ENCODE measurements around the gene STIMATE. TPM values are rescaled to one million over a fixed set of nuclear protein-coding genes. Genes with fewer than 3 reads are reported as not detected.

Gene STIMATE
- polyA plus RNA-seq, 3 donors, result 8.9 to 49.9 (median 11.7) TPM

DNA sequence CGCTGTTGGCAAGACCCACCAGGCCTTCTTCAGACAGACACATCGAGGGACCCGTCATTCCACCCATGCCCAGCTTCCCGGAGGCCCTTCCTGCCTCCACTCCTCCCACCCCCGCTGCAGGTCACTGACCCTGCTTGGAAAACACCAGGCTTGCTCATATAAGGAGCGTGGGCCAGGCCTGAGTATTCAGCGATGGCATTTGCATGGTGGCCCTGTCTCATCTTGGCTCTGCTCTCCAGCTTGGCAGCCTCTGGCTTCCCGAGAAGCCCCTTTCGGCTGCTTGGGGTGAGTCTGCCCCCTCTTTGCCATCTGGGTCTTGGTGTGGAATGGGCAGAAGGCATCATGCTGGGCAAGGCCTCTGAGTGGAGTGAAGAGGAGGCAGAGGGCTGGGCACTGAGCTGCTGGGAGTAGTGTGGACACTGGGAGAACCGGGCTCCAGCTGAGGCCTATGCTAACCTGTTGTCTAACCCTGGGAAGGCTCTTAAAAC, 102.7 kb downstream of the STIMATE start, which contains the start of gene ITIH3:
Gene ITIH3, plus strand, starts transcription at position 185 of the 488 bp plus-strand sequence. Its CDS starts 8 bp downstream, at position 193.
- Histone ChIP-seq H4K20me1 (ENCODE audit: insufficient read depth, low read length) (no peaks in the 10 kb centered on the region), H3K36me3 (replicated peaks in 1 of 2; ENCODE audit: control insufficient read depth in 1 of 2, insufficient read depth in 2 of 2, low read length in 2 of 2) (no peaks in the 10 kb centered on the region), H3K9ac (ENCODE audit: insufficient read depth, low read length, poor library complexity, severe bottlenecking) (no peak within 1 kb of the TSS), H3K4me2 (replicated peaks; ENCODE audit: extremely low read depth, low read length, poor library complexity, severe bottlenecking) (no peak within 1 kb of the TSS), H3K27ac (ENCODE audit: low read depth in 1 of 2, low read length in 2 of 2) (no peak within 1 kb of the TSS), H2AFZ (ENCODE audit: insufficient read depth, low read depth, low read length, poor library complexity, severe bottlenecking) (peak within 1 kb of the TSS; percentile 37), H3K4me3 (replicated peaks in 1 of 3; ENCODE audit: low read depth in 2 of 3, low read length in 3 of 3) (no peak within 1 kb of the TSS), H3K27me3 (ENCODE audit: control insufficient read depth in 2 of 2, insufficient read depth in 2 of 2, low read length in 2 of 2) (no peaks in the 10 kb centered on the region), H3K9me3 (replicated peaks in 1 of 2; ENCODE audit: control insufficient read depth in 1 of 2, insufficient read depth in 1 of 2, low read length in 2 of 2) (no peaks in the 10 kb centered on the region), H3K4me1 (ENCODE audit: control insufficient read depth in 1 of 2, insufficient read depth in 2 of 2, low read length in 2 of 2) (peaks cover 10 to 13% of the 10 kb centered on the region in 2 donors), H3K79me2 (ENCODE audit: insufficient read depth, low read length) (no peaks in the 10 kb centered on the region)
- Mint-ChIP-seq H3K4me3 (no peak within 1 kb of the TSS), H3K9me3 (no peaks in the 10 kb centered on the region), H3K27me3 (ENCODE audit: low read depth in 3 of 3) (peaks cover 2 to 4% (median 4%) of the 10 kb centered on the region in 3 donors), H3K27ac (peak within 1 kb of the TSS in 1 of 7 donors; percentile 73), H3K36me3 (no peaks in the 10 kb centered on the region), H3K4me1 (peaks cover 11% of the 10 kb centered on the region)
- WGBS (ENCODE audit: insufficient coverage), result 89% methylated on average over 8 of the region's 10 CpGs
- TF ChIP-seq, protein P1, sequence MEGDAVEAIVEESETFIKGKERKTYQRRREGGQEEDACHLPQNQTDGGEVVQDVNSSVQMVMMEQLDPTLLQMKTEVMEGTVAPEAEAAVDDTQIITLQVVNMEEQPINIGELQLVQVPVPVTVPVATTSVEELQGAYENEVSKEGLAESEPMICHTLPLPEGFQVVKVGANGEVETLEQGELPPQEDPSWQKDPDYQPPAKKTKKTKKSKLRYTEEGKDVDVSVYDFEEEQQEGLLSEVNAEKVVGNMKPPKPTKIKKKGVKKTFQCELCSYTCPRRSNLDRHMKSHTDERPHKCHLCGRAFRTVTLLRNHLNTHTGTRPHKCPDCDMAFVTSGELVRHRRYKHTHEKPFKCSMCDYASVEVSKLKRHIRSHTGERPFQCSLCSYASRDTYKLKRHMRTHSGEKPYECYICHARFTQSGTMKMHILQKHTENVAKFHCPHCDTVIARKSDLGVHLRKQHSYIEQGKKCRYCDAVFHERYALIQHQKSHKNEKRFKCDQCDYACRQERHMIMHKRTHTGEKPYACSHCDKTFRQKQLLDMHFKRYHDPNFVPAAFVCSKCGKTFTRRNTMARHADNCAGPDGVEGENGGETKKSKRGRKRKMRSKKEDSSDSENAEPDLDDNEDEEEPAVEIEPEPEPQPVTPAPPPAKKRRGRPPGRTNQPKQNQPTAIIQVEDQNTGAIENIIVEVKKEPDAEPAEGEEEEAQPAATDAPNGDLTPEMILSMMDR (IDR thresholded peaks at IDR 0.05), result no peak
- DNase-seq, result no peak
- intact Hi-C loops (cut with micrococcal nuclease), result no loop called here

DNA sequence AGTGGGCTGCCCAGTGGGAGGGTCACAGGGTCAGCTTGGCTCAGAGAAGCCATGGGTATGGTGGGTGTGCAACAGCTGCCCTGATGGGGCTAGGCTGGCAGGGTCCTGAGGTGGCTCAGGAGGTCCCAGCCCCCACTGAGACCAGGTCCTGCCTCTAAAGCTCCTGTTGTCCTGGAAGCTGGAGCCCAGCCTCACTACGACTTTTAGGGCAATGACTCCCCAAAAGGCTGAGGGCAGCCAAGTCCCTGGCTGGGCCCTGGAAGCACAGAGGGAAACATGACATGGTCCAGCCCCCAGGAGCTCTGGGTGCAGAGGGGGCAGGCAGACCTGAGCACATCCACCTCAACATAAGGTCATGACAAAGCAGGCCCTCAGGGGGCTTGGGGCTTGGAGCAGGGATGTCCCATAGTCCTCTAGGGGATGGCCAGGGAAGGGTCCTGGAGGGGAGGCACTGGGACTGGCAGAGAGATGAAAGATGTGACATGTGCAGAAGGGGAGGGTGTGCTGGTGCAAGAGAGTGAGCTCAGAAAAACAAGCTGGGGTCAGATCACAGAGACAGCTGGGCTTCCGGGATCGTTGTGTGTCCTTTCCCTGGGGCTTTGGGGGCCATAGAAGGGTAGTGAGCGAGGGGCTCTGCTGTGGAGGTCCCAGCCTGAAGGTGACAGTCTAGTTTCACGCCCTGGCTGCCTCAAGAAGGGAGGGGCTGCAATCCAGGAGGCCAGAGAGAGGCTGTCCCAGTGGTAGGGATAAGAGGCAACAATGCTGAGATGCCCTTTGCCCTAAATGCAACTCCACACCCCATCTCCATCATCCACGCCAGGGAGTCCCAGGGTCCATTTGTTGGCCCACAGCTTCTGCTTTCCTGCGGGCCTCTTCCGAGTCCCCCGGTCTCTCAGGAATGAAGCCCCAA, 103.4 kb downstream of the STIMATE start:
- TF ChIP-seq, protein P1 (IDR thresholded peaks at IDR 0.05), result no peak
- peaks cover 11% of the 10 kb centered on the region for H3K4me1 Mint-ChIP-seq
- Histone ChIP-seq H4K20me1 (ENCODE audit: insufficient read depth, low read length) (no peaks in the 10 kb centered on the region), H2AFZ (ENCODE audit: insufficient read depth, low read depth, low read length, poor library complexity, severe bottlenecking) (peak overlapping the region; percentile 37), H3K79me2 (ENCODE audit: insufficient read depth, low read length) (no peaks in the 10 kb centered on the region), H3K4me2 (replicated peaks; ENCODE audit: extremely low read depth, low read length, poor library complexity, severe bottlenecking) (no peak overlapping the region), H3K36me3 (replicated peaks in 1 of 2; ENCODE audit: control insufficient read depth in 1 of 2, insufficient read depth in 2 of 2, low read length in 2 of 2) (no peaks in the 10 kb centered on the region), H3K9me3 (replicated peaks in 1 of 2; ENCODE audit: control insufficient read depth in 1 of 2, insufficient read depth in 1 of 2, low read length in 2 of 2) (no peaks in the 10 kb centered on the region), H3K4me3 (replicated peaks in 1 of 3; ENCODE audit: low read depth in 2 of 3, low read length in 3 of 3) (no peak overlapping the region), H3K9ac (ENCODE audit: insufficient read depth, low read length, poor library complexity, severe bottlenecking) (no peak overlapping the region), H3K27ac (ENCODE audit: low read depth in 1 of 2, low read length in 2 of 2) (no peak overlapping the region), H3K4me1 (ENCODE audit: control insufficient read depth in 1 of 2, insufficient read depth in 2 of 2, low read length in 2 of 2) (peaks cover 10 to 13% of the 10 kb centered on the region in 2 donors), H3K27me3 (ENCODE audit: control insufficient read depth in 2 of 2, insufficient read depth in 2 of 2, low read length in 2 of 2) (no peaks in the 10 kb centered on the region)
- peak overlapping the region in 2 of 7 donors; percentile 9 to 73 for H3K27ac Mint-ChIP-seq
- no peaks in the 10 kb centered on the region for H3K36me3 Mint-ChIP-seq
- no peak for DNase-seq
- peaks cover 4 to 7% (median 5%) of the 10 kb centered on the region in 3 donors for H3K27me3 Mint-ChIP-seq (ENCODE audit: low read depth in 3 of 3)
- no peak overlapping the region for H3K4me3 Mint-ChIP-seq
- H3K9me3 Mint-ChIP-seq, result no peaks in the 10 kb centered on the region
- intact Hi-C loops (cut with micrococcal nuclease), result no loop called here
- WGBS (ENCODE audit: insufficient coverage), result 81% methylated on average over 8 of the region's 9 CpGs
